GM23338 (cell line): ENCODE data around the gene RSPH1. TPM values are rescaled to one million over a fixed set of nuclear protein-coding genes. Genes with fewer than 3 reads are reported as not detected.

Source experiments
- ATAC-seq: fragments of 200-7000 bp; cut with Tn5 transposase; 3 replicates; pipeline ENCODE4 v1.9.1; 2020
- DNase-seq: peaks from one replicate; pipeline ENCODE4 v3.0.0-alpha.2; 2015; ENCODE audit warnings: low spot score
- H2AFZ ChIP-seq: fragments of 200-600 bp; sonication (generic); 2 replicates; pipeline ENCODE4 v1.8.0; 2016; ENCODE audit warnings: antibody characterized with exemption, mild to moderate bottlenecking, moderate library complexity
- H3F3A ChIP-seq: fragments of 200-600 bp; sonication (generic); replicated peaks from 2 replicates; pipeline ENCODE4 v1.8.0; 2017; ENCODE audit warnings: antibody characterized with exemption, mixed run types, low read depth
- H3K27ac ChIP-seq: fragments of 200-600 bp; sonication (generic); 2 replicates; pipeline ENCODE4 v1.6.1; 2016; ENCODE audit warnings: low read depth
- H3K27me3 ChIP-seq: fragments of 200-600 bp; sonication (generic); 2 replicates; pipeline ENCODE4 v1.8.0; 2016; ENCODE audit warnings: mild to moderate bottlenecking, mixed run types, moderate library complexity; ENCODE audit not compliant: insufficient read depth
- H3K36me3 ChIP-seq: fragments of 200-600 bp; sonication (generic); 2 replicates; pipeline ENCODE4 v1.8.0; 2016; ENCODE audit warnings: mild to moderate bottlenecking; ENCODE audit not compliant: insufficient read depth
- H3K4me1 ChIP-seq: fragments of 200-600 bp; sonication (generic); 2 replicates; pipeline ENCODE4 v1.8.0; 2016; ENCODE audit warnings: mild to moderate bottlenecking, moderate library complexity; ENCODE audit not compliant: insufficient read depth
- H3K4me2 ChIP-seq: fragments of 200-600 bp; sonication (generic); 2 replicates; pipeline ENCODE4 v1.7.1; 2017; ENCODE audit warnings: mixed run types
- H3K4me3 ChIP-seq: fragments of 200-600 bp; sonication (generic); 2 replicates; pipeline ENCODE4 v1.6.1; 2016; ENCODE audit warnings: mixed run types
- H3K79me2 ChIP-seq: fragments of 200-600 bp; sonication (generic); replicated peaks from 2 replicates; pipeline ENCODE4 v1.8.0; 2017; ENCODE audit warnings: mild to moderate bottlenecking; ENCODE audit not compliant: insufficient read depth
- H3K9me2 ChIP-seq: fragments of 200-600 bp; sonication (generic); 2 replicates; pipeline ENCODE4 v1.8.0; 2017; ENCODE audit not compliant: insufficient read depth
- H4K20me1 ChIP-seq: fragments of 200-600 bp; sonication (generic); replicated peaks from 2 replicates; pipeline ENCODE4 v1.8.0; 2017; ENCODE audit warnings: mild to moderate bottlenecking; ENCODE audit not compliant: insufficient read depth
- H3K27ac Mint-ChIP-seq: 2 replicates; pipeline ENCODE4 v1.8.0; 2020; ENCODE audit warnings: inconsistent platforms, mild to moderate bottlenecking, moderate library complexity, mixed read lengths
- H3K27me3 Mint-ChIP-seq: 3 replicates; pipeline ENCODE4 v1.8.0; 2022; ENCODE audit warnings: low read depth, mild to moderate bottlenecking, moderate library complexity, mixed read lengths, inconsistent platforms; ENCODE audit not compliant: insufficient read depth, poor library complexity
- H3K36me3 Mint-ChIP-seq: 3 replicates; pipeline ENCODE4 v1.8.0; 2021; ENCODE audit warnings: low read depth, mild to moderate bottlenecking, inconsistent platforms, moderate library complexity, mixed read lengths
- H3K4me1 Mint-ChIP-seq: 3 replicates; pipeline ENCODE4 v1.8.0; 2020; ENCODE audit warnings: mild to moderate bottlenecking, inconsistent platforms, mixed read lengths
- H3K4me3 Mint-ChIP-seq: 3 replicates; pipeline ENCODE4 v1.8.0; 2021; ENCODE audit warnings: moderate library complexity, mild to moderate bottlenecking, inconsistent platforms, mixed read lengths
- H3K9me3 Mint-ChIP-seq: 3 replicates; pipeline ENCODE4 v1.8.0; 2020; ENCODE audit warnings: moderate library complexity, mild to moderate bottlenecking, inconsistent platforms, mixed read lengths
- EZH2 ChIP-seq: fragments of 200-600 bp; sonication (generic); IDR thresholded peaks from one replicate; pipeline ENCODE4 v1.8.0; 2017; ENCODE audit warnings: antibody characterized with exemption, mild to moderate bottlenecking, low read depth; ENCODE audit not compliant: unreplicated experiment
- NANOG ChIP-seq: IDR thresholded peaks from 2 replicates; pipeline ENCODE4 v1.6.1; 2016; ENCODE audit warnings: antibody characterized with exemption, borderline replicate concordance
- POLR2AphosphoS5 ChIP-seq: IDR thresholded peaks from 2 replicates; pipeline ENCODE4 v1.6.1; 2016; ENCODE audit warnings: antibody characterized with exemption, low read depth
- REST ChIP-seq: IDR thresholded peaks from one replicate; pipeline ENCODE4 v1.6.1; 2018; ENCODE audit warnings: antibody characterized with exemption; ENCODE audit not compliant: unreplicated experiment
- STAT1 ChIP-seq: IDR thresholded peaks from one replicate; pipeline ENCODE4 v1.6.1; 2016; ENCODE audit warnings: antibody characterized with exemption; ENCODE audit not compliant: unreplicated experiment
- ZNF114 ChIP-seq: fragments of 250-450 bp; sonication (Bioruptor Pico); IDR thresholded peaks from 2 replicates; pipeline ENCODE4 v1.5.0; 2020; ENCODE audit warnings: mild to moderate bottlenecking, moderate library complexity
- ZNF331 ChIP-seq: fragments of 250-450 bp; sonication (Bioruptor Pico); IDR thresholded peaks from 2 replicates; pipeline ENCODE4 v1.5.0; 2020; ENCODE audit warnings: low read depth, mild to moderate bottlenecking, moderate library complexity
- polyA plus RNA-seq: library from polyadenylated mRNA; unstranded; fragments of >200 nt; fragmentation: Nextera tagmentation; extraction: Ambion mirVana; gene quantifications from 2 replicates; pipeline ENCODE4 v1.2.1, GENCODE V29; 2016
- total RNA-seq: library from RNA; depleted of rRNA; stranded (reverse); fragments of >200 nt; shearing (Covaris generic); gene quantifications from 2 replicates; pipeline ENCODE4 v1.2.3, GENCODE V29; 2014
- TF ChIP-seq, protein P1 (sequence below): fragments of 250-450 bp; sonication (Bioruptor Pico); IDR thresholded peaks from 2 replicates; pipeline ENCODE4 v1.5.0; 2020; ENCODE audit warnings: mild to moderate bottlenecking, moderate library complexity

The RSPH1 gene
- total and polyA plus RNA-seq, 2 experiments from 2014 or later: 0.23 TPM; not detected in 1

DNA sequence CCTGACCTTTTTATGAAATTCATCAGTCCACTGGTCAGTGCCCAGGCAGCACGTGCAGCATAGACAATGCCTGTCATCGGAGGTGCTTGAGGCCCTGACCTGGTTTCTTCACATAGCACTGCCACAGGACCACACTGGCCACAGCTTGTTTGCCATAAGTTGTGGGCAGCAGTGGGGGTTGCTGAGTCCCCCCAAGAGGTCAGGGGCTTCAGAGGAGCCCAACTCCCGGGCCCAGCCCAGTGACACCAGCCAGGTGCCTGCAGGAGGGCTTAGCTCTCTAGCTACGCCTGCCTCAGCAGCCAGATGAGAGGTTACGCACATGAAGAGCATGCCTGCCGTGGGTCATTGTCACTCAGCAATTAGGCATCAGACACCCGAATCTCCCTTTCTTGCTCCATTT, 50.7 kb downstream of the RSPH1 start (continued):
- TF ChIP-seq, protein P1, sequence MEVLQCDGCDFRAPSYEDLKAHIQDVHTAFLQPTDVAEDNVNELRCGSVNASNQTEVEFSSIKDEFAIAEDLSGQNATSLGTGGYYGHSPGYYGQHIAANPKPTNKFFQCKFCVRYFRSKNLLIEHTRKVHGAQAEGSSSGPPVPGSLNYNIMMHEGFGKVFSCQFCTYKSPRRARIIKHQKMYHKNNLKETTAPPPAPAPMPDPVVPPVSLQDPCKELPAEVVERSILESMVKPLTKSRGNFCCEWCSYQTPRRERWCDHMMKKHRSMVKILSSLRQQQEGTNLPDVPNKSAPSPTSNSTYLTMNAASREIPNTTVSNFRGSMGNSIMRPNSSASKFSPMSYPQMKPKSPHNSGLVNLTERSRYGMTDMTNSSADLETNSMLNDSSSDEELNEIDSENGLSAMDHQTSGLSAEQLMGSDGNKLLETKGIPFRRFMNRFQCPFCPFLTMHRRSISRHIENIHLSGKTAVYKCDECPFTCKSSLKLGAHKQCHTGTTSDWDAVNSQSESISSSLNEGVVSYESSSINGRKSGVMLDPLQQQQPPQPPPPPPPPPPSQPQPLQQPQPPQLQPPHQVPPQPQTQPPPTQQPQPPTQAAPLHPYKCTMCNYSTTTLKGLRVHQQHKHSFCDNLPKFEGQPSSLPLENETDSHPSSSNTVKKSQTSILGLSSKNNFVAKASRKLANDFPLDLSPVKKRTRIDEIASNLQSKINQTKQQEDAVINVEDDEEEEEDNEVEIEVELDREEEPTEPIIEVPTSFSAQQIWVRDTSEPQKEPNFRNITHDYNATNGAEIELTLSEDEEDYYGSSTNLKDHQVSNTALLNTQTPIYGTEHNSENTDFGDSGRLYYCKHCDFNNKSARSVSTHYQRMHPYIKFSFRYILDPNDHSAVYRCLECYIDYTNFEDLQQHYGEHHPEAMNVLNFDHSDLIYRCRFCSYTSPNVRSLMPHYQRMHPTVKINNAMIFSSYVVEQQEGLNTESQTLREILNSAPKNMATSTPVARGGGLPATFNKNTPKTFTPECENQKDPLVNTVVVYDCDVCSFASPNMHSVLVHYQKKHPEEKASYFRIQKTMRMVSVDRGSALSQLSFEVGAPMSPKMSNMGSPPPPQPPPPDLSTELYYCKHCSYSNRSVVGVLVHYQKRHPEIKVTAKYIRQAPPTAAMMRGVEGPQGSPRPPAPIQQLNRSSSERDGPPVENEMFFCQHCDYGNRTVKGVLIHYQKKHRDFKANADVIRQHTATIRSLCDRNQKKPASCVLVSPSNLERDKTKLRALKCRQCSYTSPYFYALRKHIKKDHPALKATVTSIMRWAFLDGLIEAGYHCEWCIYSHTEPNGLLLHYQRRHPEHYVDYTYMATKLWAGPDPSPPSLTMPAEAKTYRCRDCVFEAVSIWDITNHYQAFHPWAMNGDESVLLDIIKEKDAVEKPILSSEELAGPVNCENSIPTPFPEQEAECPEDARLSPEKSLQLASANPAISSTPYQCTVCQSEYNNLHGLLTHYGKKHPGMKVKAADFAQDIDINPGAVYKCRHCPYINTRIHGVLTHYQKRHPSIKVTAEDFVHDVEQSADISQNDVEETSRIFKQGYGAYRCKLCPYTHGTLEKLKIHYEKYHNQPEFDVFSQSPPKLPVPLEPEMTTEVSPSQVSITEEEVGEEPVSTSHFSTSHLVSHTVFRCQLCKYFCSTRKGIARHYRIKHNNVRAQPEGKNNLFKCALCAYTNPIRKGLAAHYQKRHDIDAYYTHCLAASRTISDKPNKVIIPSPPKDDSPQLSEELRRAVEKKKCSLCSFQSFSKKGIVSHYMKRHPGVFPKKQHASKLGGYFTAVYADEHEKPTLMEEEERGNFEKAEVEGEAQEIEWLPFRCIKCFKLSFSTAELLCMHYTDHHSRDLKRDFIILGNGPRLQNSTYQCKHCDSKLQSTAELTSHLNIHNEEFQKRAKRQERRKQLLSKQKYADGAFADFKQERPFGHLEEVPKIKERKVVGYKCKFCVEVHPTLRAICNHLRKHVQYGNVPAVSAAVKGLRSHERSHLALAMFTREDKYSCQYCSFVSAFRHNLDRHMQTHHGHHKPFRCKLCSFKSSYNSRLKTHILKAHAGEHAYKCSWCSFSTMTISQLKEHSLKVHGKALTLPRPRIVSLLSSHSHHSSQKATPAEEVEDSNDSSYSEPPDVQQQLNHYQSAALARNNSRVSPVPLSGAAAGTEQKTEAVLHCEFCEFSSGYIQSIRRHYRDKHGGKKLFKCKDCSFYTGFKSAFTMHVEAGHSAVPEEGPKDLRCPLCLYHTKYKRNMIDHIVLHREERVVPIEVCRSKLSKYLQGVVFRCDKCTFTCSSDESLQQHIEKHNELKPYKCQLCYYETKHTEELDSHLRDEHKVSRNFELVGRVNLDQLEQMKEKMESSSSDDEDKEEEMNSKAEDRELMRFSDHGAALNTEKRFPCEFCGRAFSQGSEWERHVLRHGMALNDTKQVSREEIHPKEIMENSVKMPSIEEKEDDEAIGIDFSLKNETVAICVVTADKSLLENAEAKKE (CRISPR knock-in tag): no peak
- TF ChIP-seq EZH2 (no peak), REST (no peak), POLR2AphosphoS5 (no peak), NANOG (no peak), STAT1 (no peak)

- H2AFZ ChIP-seq: no peak overlapping the region
- no peaks in the 10 kb centered on the region for H4K20me1 ChIP-seq
- TF ChIP-seq ZNF331 (CRISPR knock-in tag): no peak
- no peak for TF ChIP-seq ZNF114 (CRISPR knock-in tag)
- no peak for TF ChIP-seq EZH2
- TF ChIP-seq NANOG: no peak
- H3K79me2 ChIP-seq: no peaks in the 10 kb centered on the region
- Mint-ChIP-seq H3K9me3 (no peaks in the 10 kb centered on the region), H3K36me3 (no peaks in the 10 kb centered on the region), H3K4me1 (peaks cover 3% of the 10 kb centered on the region; the same call in 2 of the 3 replicates), H3K27me3 (peaks cover 15% of the 10 kb centered on the region), H3K27ac (no peak overlapping the region), H3K4me3 (no peak overlapping the region)
- H3K9me2 ChIP-seq: no peaks in the 10 kb centered on the region
- H3F3A ChIP-seq: no peaks in the 10 kb centered on the region
- no peaks in the 10 kb centered on the region for H3K4me1 ChIP-seq
- no peak overlapping the region for H3K4me2 ChIP-seq
- no peak overlapping the region for H3K4me3 ChIP-seq
- no peak overlapping the region for H3K27ac ChIP-seq
- no peaks in the 10 kb centered on the region for H3K27me3 ChIP-seq
- no peak for DNase-seq
- ATAC-seq: no peak
- H3K36me3 ChIP-seq: no peaks in the 10 kb centered on the region
These were observed 51.3 kb downstream of the RSPH1 start for GRCh38 chr21:42444745-42445059.
